SK-N-SH (cell line): ENCODE results near the gene ZNF280A. TPM values are rescaled to one million over a fixed set of nuclear protein-coding genes. Genes with fewer than 3 reads are reported as not detected.

ENCODE experiments used
- CTCF ChIA-PET: fragments of 300-600, 350-600 bp; formaldehyde crosslinking; extraction: SDS; loops from one replicate; lab custom pipeline; 2021; lab: Yijun Ruan, JAX
- POLR2A ChIA-PET: fragments of 350-600 bp; sonication (Branson Sonifier 250); formaldehyde crosslinking; extraction: SDS; loops from one replicate; lab custom pipeline; 2020; ENCODE audit warnings: antibody characterized with exemption, inconsistent platforms; lab: Yijun Ruan, JAX
- DNase-seq: peaks from one replicate; pipeline ENCODE4 v3.0.0; 2012
- H2AFZ ChIP-seq: fragments of 200-600 bp; sonication (generic); 2 replicates; pipeline ENCODE4 v1.8.1; 2016; ENCODE audit warnings: antibody characterized with exemption, mild to moderate bottlenecking, low read depth
- H3F3A ChIP-seq: fragments of 200-600 bp; sonication (generic); replicated peaks from 2 replicates; pipeline ENCODE3; 2016; ENCODE audit warnings: antibody characterized with exemption, mild to moderate bottlenecking; ENCODE audit not compliant: insufficient read depth
- H3K27ac ChIP-seq, 2 experiments: fragments of 200-500 bp in 1 of 2; fragments of 200-600 bp in 1 of 2; sonication (Bioruptor generic) in 1 of 2; sonication (generic), shearing (Covaris generic) in 1 of 2; 2 replicates each; pipeline versions ENCODE4 v1.5.1 to v1.6.1; 2014 to 2016; ENCODE audit warnings: low read depth in 2 of 2, inconsistent platforms in 1 of 2, low read length in 1 of 2, mild to moderate bottlenecking in 1 of 2, mixed read lengths in 1 of 2
- H3K27me3 ChIP-seq: fragments of 200-600 bp; sonication (generic), shearing (Covaris generic); 2 replicates; pipeline ENCODE4 v1.6.1; 2016; ENCODE audit warnings: mixed run types; ENCODE audit not compliant: insufficient read depth
- H3K36me3 ChIP-seq, 2 experiments: fragments of 200-500 bp in 1 of 2; fragments of 200-600 bp in 1 of 2; sonication (Bioruptor generic) in 1 of 2; sonication (generic) in 1 of 2; replicated peaks in 1 of 2; 2 replicates each; pipeline versions ENCODE3 to v1.5.1; 2014 to 2016; ENCODE audit warnings: low read length in 1 of 2, mild to moderate bottlenecking in 1 of 2; ENCODE audit not compliant: insufficient read depth in 2 of 2, control insufficient read depth in 1 of 2
- H3K4me1 ChIP-seq, 2 experiments: fragments of 200-500 bp in 1 of 2; fragments of 200-600 bp in 1 of 2; sonication (Bioruptor generic) in 1 of 2; sonication (generic), shearing (Covaris generic) in 1 of 2; 2 replicates each; pipeline versions ENCODE4 v1.5.1 to v1.6.1; 2014 to 2016; ENCODE audit warnings: low read depth in 1 of 2, low read length in 1 of 2, mixed run types in 1 of 2; ENCODE audit not compliant: insufficient read depth in 2 of 2, control insufficient read depth in 1 of 2
- H3K4me2 ChIP-seq: fragments of 200-600 bp; sonication (generic), shearing (Covaris generic); 2 replicates; pipeline ENCODE4 v1.6.1; 2017; ENCODE audit warnings: mixed run types
- H3K4me3 ChIP-seq, 2 experiments: fragments of 200-500 bp in 1 of 2; fragments of 200-600 bp in 1 of 2; sonication (Bioruptor generic) in 1 of 2; sonication (generic), shearing (Covaris generic) in 1 of 2; 2 replicates each; pipeline versions ENCODE4 v1.5.1 to v1.8.1; 2014 to 2016; ENCODE audit warnings: low read depth in 2 of 2, inconsistent platforms in 1 of 2, low read length in 1 of 2, mild to moderate bottlenecking in 1 of 2, mixed read lengths in 1 of 2, moderate library complexity in 1 of 2
- H3K79me2 ChIP-seq: fragments of 200-600 bp; sonication (generic); 2 replicates; pipeline ENCODE4 v1.8.1; 2017; ENCODE audit warnings: mild to moderate bottlenecking; ENCODE audit not compliant: insufficient read depth
- H3K9ac ChIP-seq: fragments of 200-600 bp; sonication (generic); 2 replicates; pipeline ENCODE4 v1.6.1; 2017; ENCODE audit warnings: mixed run types
- H3K9me2 ChIP-seq: fragments of 200-600 bp; sonication (generic); 2 replicates; pipeline ENCODE4 v1.6.1; 2017; ENCODE audit warnings: mixed run types
- H3K9me3 ChIP-seq: fragments of 200-600 bp; sonication (generic); 2 replicates; pipeline ENCODE4 v1.6.1; 2017; ENCODE audit warnings: mixed run types, mild to moderate bottlenecking, moderate library complexity
- H4K20me1 ChIP-seq: fragments of 200-600 bp; sonication (generic); 2 replicates; pipeline ENCODE4 v1.6.1; 2017; ENCODE audit warnings: mild to moderate bottlenecking, mixed run types; ENCODE audit not compliant: insufficient read depth
- CTCF ChIP-seq: fragments of 200-600 bp; sonication (generic); IDR thresholded peaks from 2 replicates; pipeline ENCODE4 v1.6.1; 2017; ENCODE audit warnings: antibody characterized with exemption, mild to moderate bottlenecking, moderate library complexity
- EP300 ChIP-seq, 2 experiments: IDR thresholded peaks; 2 replicates each; pipeline versions ENCODE4 v1.4.0 to v1.6.1; 2012; ENCODE audit warnings: borderline replicate concordance in 1 of 2, low read depth in 1 of 2, low read length in 1 of 2
- MEF2A ChIP-seq: IDR thresholded peaks from 2 replicates; pipeline ENCODE4 v1.4.0; 2012; ENCODE audit warnings: low read depth, borderline replicate concordance
- MXI1 ChIP-seq: IDR thresholded peaks from 2 replicates; pipeline ENCODE4 v1.6.1; 2012; ENCODE audit warnings: mild to moderate bottlenecking, low read depth, low read length, improper control_type of control experiment
- RAD21 ChIP-seq: IDR thresholded peaks from 2 replicates; pipeline ENCODE4 v1.6.1; 2012; ENCODE audit warnings: mild to moderate bottlenecking, low read length
- SMC3 ChIP-seq: IDR thresholded peaks from 2 replicates; pipeline ENCODE4 v1.6.1; 2012; ENCODE audit warnings: low read depth, low read length, improper control_type of control experiment
- ZBTB33 ChIP-seq: IDR thresholded peaks from 2 replicates; pipeline ENCODE4 v1.4.0; 2012; ENCODE audit warnings: low read depth, borderline replicate concordance
- WGBS: methylation state at CpG from one replicate; pipeline ENCODE4 v1.1.6; 2017; ENCODE audit warnings: low lambda C conversion rate; 5-methylcytosine and 5-hydroxymethylcytosine counted together
- polyA plus RNA-seq, 3 experiments: library from polyadenylated mRNA; depleted of rRNA; stranded (reverse); fragments of >200 nt; gene quantifications; 2 replicates each; pipeline ENCODE4 v1.2.3, GENCODE V29; 2012

The ZNF280A gene
- polyA plus RNA-seq, 1 of the 3 experiments (the other 2 are of a cell fraction): not detected

GRCh38 chr22:22463855-22464540 lies 56.1 kb downstream of the ZNF280A start:
- peak; percentile 67 for DNase-seq
- Histone ChIP-seq H3F3A (no peaks in the 10 kb centered on the region), H2AFZ (no peak overlapping the region), H3K4me3 (peak overlapping the region in 1 of 2 experiments; percentile 20; a peak in 1 of 4 replicates), H3K9ac (no peak overlapping the region), H3K4me2 (peak overlapping the region; percentile 4; the same call in 1 of the 2 replicates), H3K27me3 (peaks cover 6% of the 10 kb centered on the region; the same call in 1 of the 2 replicates), H3K4me1 (peaks cover 0 to 2% of the 10 kb centered on the region in 2 experiments; a peak in 1 of 4 replicates), H4K20me1 (no peaks in the 10 kb centered on the region), H3K9me3 (no peaks in the 10 kb centered on the region), H3K9me2 (no peaks in the 10 kb centered on the region), H3K36me3 (no peaks in the 10 kb centered on the region), H3K27ac (no peak overlapping the region), H3K79me2 (no peaks in the 10 kb centered on the region)
- CTCF ChIA-PET: interaction anchor here (0.6 to 5.2 kb wide), 77 partner anchors 8 to 668 kb away, joined by 3 to 43 read pairs (median 5); partner anchors contain the start of genes PRAME and ZNF280B
- 13% methylated on average over 18 of the region's 18 CpGs for WGBS
- peak; percentile 84 for TF ChIP-seq CTCF
- no peak for TF ChIP-seq MXI1
- TF ChIP-seq ZBTB33: no peak
- no peak for TF ChIP-seq EP300 (IDR thresholded peaks at IDR 0.05; ENCODE audit: borderline replicate concordance in 1 of 2, low read depth in 1 of 2, low read length in 1 of 2)
- no peak for TF ChIP-seq MEF2A
- peak; percentile 93 for TF ChIP-seq RAD21
- TF ChIP-seq SMC3: peak; percentile 71
- POLR2A ChIA-PET: no interaction called here

Other genes with a start within 250 kb of the ZNF280A start
- gene ZNF280B, start 11.5 kb downstream of the ZNF280A start, polyA plus RNA-seq (2012; rRNA removed): 0.82 and 1.2 TPM in 2 replicates
- gene PRAME, start 39.0 kb upstream of the ZNF280A start, polyA plus RNA-seq (2012; rRNA removed): 193 and 241 TPM in 2 replicates
- not detected in 2 replicates for gene GGTLC2, start 124.3 kb upstream of the ZNF280A start, polyA plus RNA-seq (2012; rRNA removed)